ENCODE measurements around the gene PDIA4. TPM values are rescaled to one million over a fixed set of nuclear protein-coding genes. Genes with fewer than 3 reads are reported as not detected.

Gene PDIA4
- total RNA-seq, 1 experiment from 2014 or later = 341 TPM

- no peaks in the 10 kb centered on the region; the same call in 1 of the 2 replicates for H3K27me3 Mint-ChIP-seq (ENCODE audit: low read depth)
- DNase-seq (ENCODE audit: low spot score) (no peak), ATAC-seq (no peak)
- no peaks in the 10 kb centered on the region for H3K36me3 Mint-ChIP-seq
- CTCF ChIA-PET = interaction anchor here (3.0 kb wide), 1 partner anchor 12 kb away, joined by 13 read pairs; no protein-coding TSS in a partner anchor
- no peak overlapping the region for H3K4me3 Mint-ChIP-seq
- POLR2A ChIA-PET = no interaction called here
- H3K4me1 Mint-ChIP-seq = no peaks in the 10 kb centered on the region
- no peak for TF ChIP-seq NFATC4 (CRISPR knock-in tag; IDR thresholded peaks at IDR 0.05)
- no peak for TF ChIP-seq ZNF121 (CRISPR knock-in tag; IDR thresholded peaks at IDR 0.05)
- no peak for TF ChIP-seq ZNF512 (CRISPR knock-in tag; IDR thresholded peaks at IDR 0.05; ENCODE audit: borderline replicate concordance)
- TF ChIP-seq JUN (CRISPR knock-in tag; IDR thresholded peaks at IDR 0.05) = no peak
- TF ChIP-seq IRF2 (CRISPR knock-in tag; IDR thresholded peaks at IDR 0.05; ENCODE audit: borderline replicate concordance, low read depth) = no peak
- TF ChIP-seq ATF2 (CRISPR knock-in tag; IDR thresholded peaks at IDR 0.05; ENCODE audit: borderline replicate concordance, low read depth) = no peak
- no peak for TF ChIP-seq CREM (CRISPR knock-in tag; IDR thresholded peaks at IDR 0.05)
- no peak for TF ChIP-seq ZMAT4 (CRISPR knock-in tag; IDR thresholded peaks at IDR 0.05)
- TF ChIP-seq ZSCAN18 (CRISPR knock-in tag; IDR thresholded peaks at IDR 0.05) = no peak
- peaks cover 23% of the 10 kb centered on the region for H3K9me3 Mint-ChIP-seq
- H3K27ac Mint-ChIP-seq = no peak overlapping the region
These were observed 25.1 kb upstream of the PDIA4 start for GRCh38 chr7:149053384-149053783.

- ATAC-seq (no peak), DNase-seq (ENCODE audit: low spot score) (no peak)
- no peak overlapping the region for H3K4me3 Mint-ChIP-seq
- H3K9me3 Mint-ChIP-seq = peaks cover 12% of the 10 kb centered on the region
- TF ChIP-seq ZNF396 (CRISPR knock-in tag; IDR thresholded peaks at IDR 0.05; ENCODE audit: borderline replicate concordance) = no peak
- TF ChIP-seq USF2 (CRISPR knock-in tag; IDR thresholded peaks at IDR 0.05) = no peak
- no peak for TF ChIP-seq ZNF263 (CRISPR knock-in tag; IDR thresholded peaks at IDR 0.05; ENCODE audit: low read depth)
- no peak for TF ChIP-seq GTF2I (CRISPR knock-in tag; conservative IDR thresholded peaks at IDR 0.05)
- no peak for TF ChIP-seq SMAD3 (CRISPR knock-in tag; IDR thresholded peaks at IDR 0.05; ENCODE audit: borderline replicate concordance)
- TF ChIP-seq TP53 (CRISPR knock-in tag; IDR thresholded peaks at IDR 0.05) = no peak
- no peak for TF ChIP-seq RORB (CRISPR knock-in tag; IDR thresholded peaks at IDR 0.05)
- no peak for TF ChIP-seq ZSCAN18 (CRISPR knock-in tag; IDR thresholded peaks at IDR 0.05)
- TF ChIP-seq E2F1 (CRISPR knock-in tag; IDR thresholded peaks at IDR 0.05) = no peak
- H3K27me3 Mint-ChIP-seq (ENCODE audit: low read depth) = no peaks in the 10 kb centered on the region; the same call in 1 of the 2 replicates
- H3K4me1 Mint-ChIP-seq = no peaks in the 10 kb centered on the region
- ChIA-PET CTCF (no interaction called here), POLR2A (interaction anchor here (0.6 kb wide), 1 partner anchor 25 kb away, joined by 3 read pairs; no protein-coding TSS in a partner anchor)
- H3K36me3 Mint-ChIP-seq = no peaks in the 10 kb centered on the region
- no peak overlapping the region for H3K27ac Mint-ChIP-seq
These were observed 22.6 kb upstream of the PDIA4 start for GRCh38 chr7:149050941-149051340.
